HepG2 (cell line): ENCODE results near the gene TPRN. TPM values are rescaled to one million over a fixed set of nuclear protein-coding genes. Genes with fewer than 3 reads are reported as not detected.

Experiments
- FOXP1 ChIP-seq, 2 experiments: fragments of 450-650 bp in 1 of 2; IDR thresholded peaks; 2 replicates each; pipeline ENCODE4 v1.6.1; 2017 to 2018; ENCODE audit warnings: antibody characterized with exemption in 1 of 2
- HNRNPL ChIP-seq: fragments of 200-400 bp; formaldehyde crosslinking; IDR thresholded peaks from 2 replicates; pipeline ENCODE4 v1.6.1; 2017; ENCODE audit warnings: mild to moderate bottlenecking, low read depth, low read length
- HOXA9 ChIP-seq: sonication (generic); formaldehyde crosslinking; IDR thresholded peaks from 2 replicates; pipeline ENCODE4 v1.8.1; 2022; ENCODE audit warnings: missing genetic modification reagents, mild to moderate bottlenecking, moderate library complexity, borderline replicate concordance
- JDP2 ChIP-seq: sonication (generic); formaldehyde crosslinking; IDR thresholded peaks from 2 replicates; pipeline ENCODE4 v1.8.1; 2022; ENCODE audit warnings: missing genetic modification reagents, borderline replicate concordance
- MAFG ChIP-seq: sonication (generic); formaldehyde crosslinking; IDR thresholded peaks from 2 replicates; pipeline ENCODE4 v1.5.1; 2020; ENCODE audit warnings: mild to moderate bottlenecking, missing genetic modification reagents
- PHB2 ChIP-seq: fragments of 450-650 bp; IDR thresholded peaks from 2 replicates; pipeline ENCODE4 v1.6.1; 2018; ENCODE audit not compliant: partially characterized antibody
- TRAFD1 ChIP-seq: sonication (generic); formaldehyde crosslinking; IDR thresholded peaks from 2 replicates; pipeline ENCODE4 v1.5.1; 2020; ENCODE audit warnings: missing genetic modification reagents, mild to moderate bottlenecking, borderline replicate concordance
- WIZ ChIP-seq: sonication (generic); formaldehyde crosslinking; IDR thresholded peaks from 2 replicates; pipeline ENCODE4 v1.5.1; 2020; ENCODE audit warnings: mild to moderate bottlenecking, missing genetic modification reagents
- ZNF207 ChIP-seq: fragments of 450-650 bp; IDR thresholded peaks from 2 replicates; pipeline ENCODE4 v1.6.1; 2016; ENCODE audit warnings: antibody characterized with exemption, borderline replicate concordance
- ZNF281 ChIP-seq: sonication (generic); formaldehyde crosslinking; IDR thresholded peaks from 2 replicates; pipeline ENCODE4 v1.4.0; 2020; ENCODE audit warnings: missing genetic modification reagents, borderline replicate concordance
- ZNF329 ChIP-seq: sonication (generic); formaldehyde crosslinking; IDR thresholded peaks from 2 replicates; pipeline ENCODE4 v1.9.0; 2021; ENCODE audit warnings: low read depth, mild to moderate bottlenecking, missing genetic modification reagents
- ZNF431 ChIP-seq: sonication (generic); formaldehyde crosslinking; IDR thresholded peaks from 2 replicates; pipeline ENCODE4 v1.9.0; 2022; ENCODE audit warnings: missing genetic modification reagents, low read depth, mild to moderate bottlenecking, borderline replicate concordance
- polyA plus RNA-seq, 8 experiments: library from polyadenylated mRNA; depleted of rRNA in 3 of 8; stranded (reverse) in 7 of 8; unstranded in 1 of 8; fragments of >200 nt; fragmentation: Illumina TruSeq in 4 of 8; extraction: Trizol in 4 of 8; gene quantifications; 2 replicates each; pipeline versions ENCODE4 v1.2.1 to v1.2.3, GENCODE V29; 2011 to 2016; ENCODE audit warnings: low read depth in 4 of 8, missing spikeins in 1 of 8, mixed read lengths in 1 of 8; ENCODE audit not compliant: insufficient read depth in 1 of 8
- total RNA-seq, 5 experiments: library from RNA; depleted of rRNA; stranded (reverse); fragments of >200 nt; fragmentation: Illumina TruSeq; extraction: Trizol; gene quantifications; 2 replicates each; pipeline ENCODE4 v1.2.3, GENCODE V29; 2016; ENCODE audit warnings: low read depth in 1 of 5
- TF ChIP-seq, protein P1 (sequence below): sonication (generic); formaldehyde crosslinking; IDR thresholded peaks from 2 replicates; pipeline ENCODE4 v1.5.0; 2020; ENCODE audit warnings: missing genetic modification reagents
- TF ChIP-seq, protein P2 (sequence below): sonication (generic); formaldehyde crosslinking; IDR thresholded peaks from 2 replicates; pipeline ENCODE4 v1.5.0; 2020; ENCODE audit warnings: missing genetic modification reagents
- TF ChIP-seq, protein P3 (sequence below): sonication (generic); formaldehyde crosslinking; IDR thresholded peaks from 2 replicates; pipeline ENCODE4 v1.4.0; 2020; ENCODE audit warnings: mild to moderate bottlenecking, missing genetic modification reagents

Gene TPRN
- total and polyA plus RNA-seq, 2 of the 13 experiments (the other 11 are each of a cell fraction or from before 2014, with no cell fraction given): 10.1 to 19.2 TPM

GRCh38 chr9:137205126-137206069, 4.9 kb upstream of the TPRN start, which contains the start of the genes NDOR1 and TMEM203 (continued):
- TF ChIP-seq HOXA9 (CRISPR knock-in tag) (peak; percentile 54; the same call in 1 of the 2 replicates), MAFG (CRISPR knock-in tag) (0 out of 2 replicates have a peak, but pooled peaks have one; percentile 24), ZNF431 (no peak; the same call in 1 of the 2 replicates), ZNF329 (no peak), JDP2 (CRISPR knock-in tag) (no peak; the same call in 1 of the 2 replicates), ZNF281 (CRISPR knock-in tag) (peak; percentile 47; the same call in 1 of the 2 replicates), HNRNPL (0 out of 2 replicates have a peak, but pooled peaks have one; percentile 33), PHB2 (no peak), ZNF207 (no peak), FOXP1 (IDR thresholded peaks at IDR 0.05) (no peak), FOXP1 (CRISPR knock-in tag; IDR thresholded peaks at IDR 0.05) (no peak), TRAFD1 (CRISPR knock-in tag) (no peak), WIZ (CRISPR knock-in tag) (no peak)
- TF ChIP-seq, protein P1, sequence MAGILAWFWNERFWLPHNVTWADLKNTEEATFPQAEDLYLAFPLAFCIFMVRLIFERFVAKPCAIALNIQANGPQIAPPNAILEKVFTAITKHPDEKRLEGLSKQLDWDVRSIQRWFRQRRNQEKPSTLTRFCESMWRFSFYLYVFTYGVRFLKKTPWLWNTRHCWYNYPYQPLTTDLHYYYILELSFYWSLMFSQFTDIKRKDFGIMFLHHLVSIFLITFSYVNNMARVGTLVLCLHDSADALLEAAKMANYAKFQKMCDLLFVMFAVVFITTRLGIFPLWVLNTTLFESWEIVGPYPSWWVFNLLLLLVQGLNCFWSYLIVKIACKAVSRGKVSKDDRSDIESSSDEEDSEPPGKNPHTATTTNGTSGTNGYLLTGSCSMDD (CRISPR knock-in tag): no peak
- TF ChIP-seq, protein P2, sequence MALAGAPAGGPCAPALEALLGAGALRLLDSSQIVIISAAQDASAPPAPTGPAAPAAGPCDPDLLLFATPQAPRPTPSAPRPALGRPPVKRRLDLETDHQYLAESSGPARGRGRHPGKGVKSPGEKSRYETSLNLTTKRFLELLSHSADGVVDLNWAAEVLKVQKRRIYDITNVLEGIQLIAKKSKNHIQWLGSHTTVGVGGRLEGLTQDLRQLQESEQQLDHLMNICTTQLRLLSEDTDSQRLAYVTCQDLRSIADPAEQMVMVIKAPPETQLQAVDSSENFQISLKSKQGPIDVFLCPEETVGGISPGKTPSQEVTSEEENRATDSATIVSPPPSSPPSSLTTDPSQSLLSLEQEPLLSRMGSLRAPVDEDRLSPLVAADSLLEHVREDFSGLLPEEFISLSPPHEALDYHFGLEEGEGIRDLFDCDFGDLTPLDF (CRISPR knock-in tag): peak; percentile 89
- TF ChIP-seq, protein P3, sequence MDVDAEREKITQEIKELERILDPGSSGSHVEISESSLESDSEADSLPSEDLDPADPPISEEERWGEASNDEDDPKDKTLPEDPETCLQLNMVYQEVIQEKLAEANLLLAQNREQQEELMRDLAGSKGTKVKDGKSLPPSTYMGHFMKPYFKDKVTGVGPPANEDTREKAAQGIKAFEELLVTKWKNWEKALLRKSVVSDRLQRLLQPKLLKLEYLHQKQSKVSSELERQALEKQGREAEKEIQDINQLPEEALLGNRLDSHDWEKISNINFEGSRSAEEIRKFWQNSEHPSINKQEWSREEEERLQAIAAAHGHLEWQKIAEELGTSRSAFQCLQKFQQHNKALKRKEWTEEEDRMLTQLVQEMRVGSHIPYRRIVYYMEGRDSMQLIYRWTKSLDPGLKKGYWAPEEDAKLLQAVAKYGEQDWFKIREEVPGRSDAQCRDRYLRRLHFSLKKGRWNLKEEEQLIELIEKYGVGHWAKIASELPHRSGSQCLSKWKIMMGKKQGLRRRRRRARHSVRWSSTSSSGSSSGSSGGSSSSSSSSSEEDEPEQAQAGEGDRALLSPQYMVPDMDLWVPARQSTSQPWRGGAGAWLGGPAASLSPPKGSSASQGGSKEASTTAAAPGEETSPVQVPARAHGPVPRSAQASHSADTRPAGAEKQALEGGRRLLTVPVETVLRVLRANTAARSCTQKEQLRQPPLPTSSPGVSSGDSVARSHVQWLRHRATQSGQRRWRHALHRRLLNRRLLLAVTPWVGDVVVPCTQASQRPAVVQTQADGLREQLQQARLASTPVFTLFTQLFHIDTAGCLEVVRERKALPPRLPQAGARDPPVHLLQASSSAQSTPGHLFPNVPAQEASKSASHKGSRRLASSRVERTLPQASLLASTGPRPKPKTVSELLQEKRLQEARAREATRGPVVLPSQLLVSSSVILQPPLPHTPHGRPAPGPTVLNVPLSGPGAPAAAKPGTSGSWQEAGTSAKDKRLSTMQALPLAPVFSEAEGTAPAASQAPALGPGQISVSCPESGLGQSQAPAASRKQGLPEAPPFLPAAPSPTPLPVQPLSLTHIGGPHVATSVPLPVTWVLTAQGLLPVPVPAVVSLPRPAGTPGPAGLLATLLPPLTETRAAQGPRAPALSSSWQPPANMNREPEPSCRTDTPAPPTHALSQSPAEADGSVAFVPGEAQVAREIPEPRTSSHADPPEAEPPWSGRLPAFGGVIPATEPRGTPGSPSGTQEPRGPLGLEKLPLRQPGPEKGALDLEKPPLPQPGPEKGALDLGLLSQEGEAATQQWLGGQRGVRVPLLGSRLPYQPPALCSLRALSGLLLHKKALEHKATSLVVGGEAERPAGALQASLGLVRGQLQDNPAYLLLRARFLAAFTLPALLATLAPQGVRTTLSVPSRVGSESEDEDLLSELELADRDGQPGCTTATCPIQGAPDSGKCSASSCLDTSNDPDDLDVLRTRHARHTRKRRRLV (CRISPR knock-in tag): no peak
